ENCODE results near the gene DLST.

GRCh38 chr14:74865156-74865555 is 16.6 kb upstream of the DLST start:
- TF ChIP-seq AR (CRISPR knock-in tag; IDR thresholded peaks at IDR 0.05) (no peak), ATF1 (CRISPR knock-in tag; IDR thresholded peaks at IDR 0.05) (no peak), SP1 (CRISPR knock-in tag; conservative IDR thresholded peaks at IDR 0.05) (no peak), CTCF (IDR thresholded peaks at IDR 0.05) (no peak), PREB (CRISPR knock-in tag; IDR thresholded peaks at IDR 0.05; ENCODE audit: borderline replicate concordance) (no peak), JUN (CRISPR knock-in tag; IDR thresholded peaks at IDR 0.05) (no peak), MYBL2 (CRISPR knock-in tag; IDR thresholded peaks at IDR 0.05) (no peak), NFYB (CRISPR knock-in tag; conservative IDR thresholded peaks at IDR 0.05; ENCODE audit: low read depth) (no peak), ATF2 (CRISPR knock-in tag; IDR thresholded peaks at IDR 0.05; ENCODE audit: borderline replicate concordance, low read depth) (no peak), MAX (CRISPR knock-in tag; IDR thresholded peaks at IDR 0.05) (no peak)
